Subcutaneous adipose tissue (tissue), 4 donors: ENCODE data around the gene ZDHHC11. TPM values are rescaled to one million over a fixed set of nuclear protein-coding genes. Genes with fewer than 3 reads are reported as not detected.

ENCODE experiments used
- total RNA-seq, 4 donors: library from RNA; depleted of rRNA; stranded (reverse); fragments of >200 nt; gene quantifications; one replicate each; pipeline ENCODE4 v1.1.0, GENCODE V29; 2016
- TF ChIP-seq, protein P1 (sequence below): fragments of 450-650 bp; IDR thresholded peaks from one replicate; pipeline ENCODE4 v1.5.1; 2016; ENCODE audit warnings: low read depth, mild to moderate bottlenecking, control low read depth, antibody characterized with exemption, moderate library complexity

ZDHHC11 gene
- total RNA-seq, 4 donors from 2014 or later: 0.88 to 4.5 (median 1.3) TPM

- TF ChIP-seq, protein P1, sequence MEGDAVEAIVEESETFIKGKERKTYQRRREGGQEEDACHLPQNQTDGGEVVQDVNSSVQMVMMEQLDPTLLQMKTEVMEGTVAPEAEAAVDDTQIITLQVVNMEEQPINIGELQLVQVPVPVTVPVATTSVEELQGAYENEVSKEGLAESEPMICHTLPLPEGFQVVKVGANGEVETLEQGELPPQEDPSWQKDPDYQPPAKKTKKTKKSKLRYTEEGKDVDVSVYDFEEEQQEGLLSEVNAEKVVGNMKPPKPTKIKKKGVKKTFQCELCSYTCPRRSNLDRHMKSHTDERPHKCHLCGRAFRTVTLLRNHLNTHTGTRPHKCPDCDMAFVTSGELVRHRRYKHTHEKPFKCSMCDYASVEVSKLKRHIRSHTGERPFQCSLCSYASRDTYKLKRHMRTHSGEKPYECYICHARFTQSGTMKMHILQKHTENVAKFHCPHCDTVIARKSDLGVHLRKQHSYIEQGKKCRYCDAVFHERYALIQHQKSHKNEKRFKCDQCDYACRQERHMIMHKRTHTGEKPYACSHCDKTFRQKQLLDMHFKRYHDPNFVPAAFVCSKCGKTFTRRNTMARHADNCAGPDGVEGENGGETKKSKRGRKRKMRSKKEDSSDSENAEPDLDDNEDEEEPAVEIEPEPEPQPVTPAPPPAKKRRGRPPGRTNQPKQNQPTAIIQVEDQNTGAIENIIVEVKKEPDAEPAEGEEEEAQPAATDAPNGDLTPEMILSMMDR: no peak
Observed at GRCh38 chr5:876398-877365, 25.9 kb upstream of the ZDHHC11 start.

DNA sequence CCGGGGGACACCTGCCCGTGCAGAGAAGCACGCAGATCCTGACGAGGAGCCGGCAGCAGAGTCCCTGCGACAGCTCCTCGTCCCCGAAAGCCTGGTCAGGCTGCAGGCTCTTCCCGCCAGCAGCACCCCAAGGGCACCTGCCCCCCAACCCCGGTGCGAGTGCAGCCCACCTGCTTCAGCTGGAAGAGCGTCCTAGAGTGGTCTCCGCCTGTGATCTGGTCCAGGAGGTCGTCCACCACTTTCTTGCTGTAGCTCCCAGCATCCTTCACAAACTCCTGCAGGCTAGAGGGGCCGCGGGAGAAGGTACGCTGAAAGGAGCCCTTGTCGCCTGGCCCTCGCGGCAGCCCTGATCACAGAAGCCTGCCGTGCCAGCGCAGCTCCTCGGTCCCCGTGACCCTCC, 25.1 kb upstream of the ZDHHC11 start:
- TF ChIP-seq, protein P1: no peak

GRCh38 chr5:873328-873727, 22.5 kb upstream of the ZDHHC11 start:
- TF ChIP-seq, protein P1: no peak

GRCh38 chr5:872301-872700, 21.5 kb upstream of the ZDHHC11 start:
- TF ChIP-seq, protein P1: no peak

DNA sequence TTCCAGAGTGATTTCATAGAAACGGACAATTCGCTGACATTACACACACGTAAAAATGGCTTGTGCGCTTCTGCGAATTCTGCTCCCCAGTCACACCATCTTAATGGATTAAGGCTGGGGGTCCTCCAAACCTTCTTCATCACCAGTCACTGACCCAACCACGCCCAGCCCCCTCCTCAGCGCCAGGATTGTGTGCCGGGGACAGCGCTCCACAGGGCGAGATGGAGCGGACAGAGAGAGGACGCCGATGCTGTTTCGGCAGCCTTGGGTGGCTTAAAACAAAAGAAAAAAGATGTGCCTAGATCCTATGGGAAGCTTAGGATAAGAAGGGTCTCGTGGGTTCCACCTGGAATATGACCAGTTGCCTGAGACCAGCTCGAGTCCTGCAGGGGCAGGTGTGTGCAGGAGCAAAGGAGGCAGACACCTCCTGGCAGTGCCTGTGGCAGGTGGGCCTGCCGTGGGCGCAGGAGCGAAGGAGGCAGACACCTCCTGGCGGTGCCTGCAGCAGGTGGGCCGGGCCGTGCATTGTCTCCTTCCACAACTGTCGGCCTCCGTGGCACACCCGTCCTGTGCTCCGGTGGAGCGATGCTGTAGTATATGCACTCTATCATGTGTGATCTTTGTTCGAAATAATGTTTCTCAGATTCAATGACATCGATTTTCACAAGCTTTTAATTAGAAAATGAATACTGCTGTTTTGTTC, 21.0 kb upstream of the ZDHHC11 start:
- TF ChIP-seq, protein P1: no peak

DNA sequence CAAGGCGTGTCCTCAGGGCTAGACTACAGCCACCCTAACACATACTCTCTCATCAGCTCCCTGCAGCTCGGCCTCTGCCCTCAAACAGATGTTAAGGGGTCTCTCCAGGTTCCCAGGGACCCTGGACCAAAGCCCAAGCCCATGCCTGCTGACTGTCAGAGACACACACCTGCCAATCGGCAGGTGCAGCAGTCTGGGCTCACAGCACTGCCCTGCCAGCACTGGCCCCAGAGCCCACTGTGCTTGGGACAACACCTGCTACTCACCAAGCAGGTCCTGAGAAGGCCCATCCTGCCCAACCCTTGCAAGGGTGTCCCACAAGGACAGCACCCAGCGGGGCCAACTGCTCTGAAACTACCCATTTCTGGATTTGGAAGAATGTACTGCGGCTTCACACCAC, 20.2 kb upstream of the ZDHHC11 start:
- TF ChIP-seq, protein P1: no peak
